HepG2 (cell line): Measurements from ENCODE around the gene FKBP1A. TPM values are rescaled to one million over a fixed set of nuclear protein-coding genes. Genes with fewer than 3 reads are reported as not detected.

Experiments used
- ATAC-seq: fragments of 200-7000 bp; cut with Tn5 transposase; 3 replicates; pipeline ENCODE4 v1.9.1; 2020; ENCODE audit warnings: mild to moderate bottlenecking, moderate library complexity
- BruUV-seq: library from RNA; stranded (reverse); fragments of 400-500 nt; replicated peaks from 2 replicates; lab custom pipeline; 2021; lab: Mats Ljungman, UMichigan
- CTCF ChIA-PET: fragments of 300-600 bp; formaldehyde crosslinking; extraction: SDS; loops from one replicate; lab custom pipeline; 2021; ENCODE audit warnings: low total read pairs, inconsistent platforms, low intra/inter-chr PET ratio; lab: Yijun Ruan, JAX
- POLR2A ChIA-PET: fragments of 350-600 bp; sonication (Branson Sonifier 250); formaldehyde crosslinking; loops from one replicate; lab custom pipeline; 2020; ENCODE audit warnings: antibody characterized with exemption, inconsistent platforms; lab: Yijun Ruan, JAX
- DNase-seq: peaks from one replicate; pipeline ENCODE4 v3.0.0-alpha.2; 2015; ENCODE audit warnings: low spot score
- FAIRE-seq: peaks from 3 replicates; lab custom pipeline; 2011; peaks lifted over from hg19 to GRCh38; lab: Jason Lieb, UNC
- H2AFZ ChIP-seq: one replicate; pipeline ENCODE4 v1.6.1; 2011; ENCODE audit warnings: low read length, inconsistent platforms
- H3K27ac ChIP-seq: fragments of 300-600 bp; 3 replicates; pipeline ENCODE4 v1.8.0; 2011; ENCODE audit warnings: mixed run types, mild to moderate bottlenecking, mixed read lengths, low read length, inconsistent platforms; ENCODE audit not compliant: insufficient read depth; ENCODE audit errors: extremely low read length
- H3K27me3 ChIP-seq, 2 experiments: fragments of 200-600 bp in 1 of 2; 2 replicates in 1 of 2; 3 replicates in 1 of 2; pipeline versions ENCODE4 v1.6.0 to v1.8.0; 2011; ENCODE audit warnings: low read length in 2 of 2, mild to moderate bottlenecking in 2 of 2, moderate library complexity in 2 of 2, inconsistent platforms in 1 of 2; ENCODE audit not compliant: insufficient read depth in 2 of 2, control insufficient read depth in 1 of 2
- H3K36me3 ChIP-seq, 2 experiments: fragments of 200-600 bp in 1 of 2; replicated peaks in 1 of 2; 2 replicates in 1 of 2; 3 replicates in 1 of 2; pipeline versions ENCODE4 v1.5.1 to v1.8.0; 2011; ENCODE audit warnings: low read length in 2 of 2, inconsistent platforms in 1 of 2; ENCODE audit not compliant: insufficient read depth in 2 of 2, control insufficient read depth in 1 of 2
- H3K4me1 ChIP-seq: 2 replicates; pipeline ENCODE4 v1.5.1; 2012; ENCODE audit warnings: low read length, inconsistent platforms; ENCODE audit not compliant: insufficient read depth
- H3K4me2 ChIP-seq: 2 replicates; pipeline ENCODE4 v1.6.0; 2011; ENCODE audit warnings: low read depth, low read length, inconsistent platforms
- H3K4me3 ChIP-seq, 3 experiments: fragments of 200-600 bp in 1 of 3; sonication (generic), shearing (Covaris generic) in 1 of 3; replicated peaks in 1 of 3; 2 replicates each; pipeline ENCODE4 v1.5.1; 2011 to 2016; ENCODE audit warnings: low read length in 3 of 3, inconsistent platforms in 2 of 3, low read depth in 2 of 3, mild to moderate bottlenecking in 2 of 3, control low read depth in 1 of 3, mixed read lengths in 1 of 3; ENCODE audit not compliant: insufficient read depth in 1 of 3
- H3K79me2 ChIP-seq: one replicate; pipeline ENCODE4 v1.6.1; 2011; ENCODE audit warnings: low read length, inconsistent platforms; ENCODE audit not compliant: insufficient read depth
- H3K9ac ChIP-seq: 2 replicates; pipeline ENCODE4 v1.6.0; 2011; ENCODE audit warnings: mild to moderate bottlenecking, low read depth, low read length, inconsistent platforms; ENCODE audit not compliant: insufficient read depth
- H3K9me3 ChIP-seq: 2 replicates; pipeline ENCODE4 v1.5.1; 2012; ENCODE audit warnings: mild to moderate bottlenecking, low read length
- H4K20me1 ChIP-seq: 2 replicates; pipeline ENCODE4 v1.6.0; 2011; ENCODE audit warnings: inconsistent platforms, mild to moderate bottlenecking, low read length, moderate library complexity; ENCODE audit not compliant: insufficient read depth
- BRCA1 ChIP-seq: sonication (generic); formaldehyde crosslinking; IDR thresholded peaks from 2 replicates; pipeline ENCODE4 v1.4.0; 2020; ENCODE audit warnings: missing genetic modification reagents
- CHCHD3 ChIP-seq: sonication (generic); formaldehyde crosslinking; IDR thresholded peaks from 2 replicates; pipeline ENCODE4 v1.8.0; 2022; ENCODE audit warnings: mild to moderate bottlenecking, missing genetic modification reagents, moderate library complexity
- ISX ChIP-seq: sonication (generic); formaldehyde crosslinking; conservative IDR thresholded peaks from 2 replicates; pipeline ENCODE4 v1.5.0; 2020; ENCODE audit warnings: missing genetic modification reagents
- MYPOP ChIP-seq: sonication (generic); formaldehyde crosslinking; IDR thresholded peaks from 2 replicates; pipeline ENCODE4 v1.8.1; 2023; ENCODE audit warnings: mild to moderate bottlenecking, moderate library complexity, missing genetic modification reagents
- NFAT5 ChIP-seq: sonication (generic); formaldehyde crosslinking; IDR thresholded peaks from 2 replicates; pipeline ENCODE4 v1.4.0; 2020; ENCODE audit warnings: missing genetic modification reagents
- RFX1 ChIP-seq: fragments of 450-650 bp; IDR thresholded peaks from 2 replicates; pipeline ENCODE4 v1.6.1; 2017
- SYNCRIP ChIP-seq: fragments of 200-400 bp; formaldehyde crosslinking; IDR thresholded peaks from 2 replicates; pipeline ENCODE4 v1.6.1; 2018; ENCODE audit warnings: mild to moderate bottlenecking, low read depth, low read length; ENCODE audit not compliant: insufficient read depth
- WIZ ChIP-seq: sonication (generic); formaldehyde crosslinking; IDR thresholded peaks from 2 replicates; pipeline ENCODE4 v1.5.1; 2020; ENCODE audit warnings: mild to moderate bottlenecking, missing genetic modification reagents
- ZNF251 ChIP-seq: sonication (generic); formaldehyde crosslinking; IDR thresholded peaks from 2 replicates; pipeline ENCODE4 v1.9.0; 2021; ENCODE audit warnings: mild to moderate bottlenecking, missing genetic modification reagents
- ZNF446 ChIP-seq: sonication (generic); formaldehyde crosslinking; IDR thresholded peaks from 2 replicates; pipeline ENCODE4 v1.5.0; 2020; ENCODE audit warnings: mild to moderate bottlenecking, missing genetic modification reagents
- ZNF513 ChIP-seq: sonication (generic); formaldehyde crosslinking; conservative IDR thresholded peaks from 2 replicates; pipeline ENCODE4 v1.5.0; 2020; ENCODE audit warnings: missing genetic modification reagents
- ZNF704 ChIP-seq: sonication (generic); formaldehyde crosslinking; IDR thresholded peaks from 2 replicates; pipeline ENCODE4 v1.8.1; 2023; ENCODE audit warnings: mild to moderate bottlenecking, inconsistent platforms, moderate library complexity, missing genetic modification reagents, borderline replicate concordance
- ZNF740 ChIP-seq: sonication (generic); formaldehyde crosslinking; IDR thresholded peaks from 2 replicates; pipeline ENCODE4 v1.4.0; 2020; ENCODE audit warnings: missing genetic modification reagents
- ZNF75D ChIP-seq: sonication (generic); formaldehyde crosslinking; IDR thresholded peaks from 2 replicates; pipeline ENCODE4 v1.8.1; 2023; ENCODE audit warnings: missing genetic modification reagents, mild to moderate bottlenecking, borderline replicate concordance
- ZNF768 ChIP-seq: sonication (generic); formaldehyde crosslinking; IDR thresholded peaks from 2 replicates; pipeline ENCODE4 v1.4.0; 2020; ENCODE audit warnings: missing genetic modification reagents
- WGBS: methylation state at CpG from one replicate; pipeline ENCODE4 v1.1.6; 2017; ENCODE audit warnings: low lambda C conversion rate; 5-methylcytosine and 5-hydroxymethylcytosine counted together
- in situ Hi-C: cut with HindIII; loops from 2 replicates; pipeline ENCODE4 v1.10.0; 2017; ENCODE audit warnings: low pct_unique_long_range_greater_than_20kb; ENCODE audit not compliant: extremely low pct_ligation_motif_present
- intact Hi-C: fragments of 100-400 bp; cut with micrococcal nuclease; formaldehyde crosslinking; loops from one replicate; pipeline ENCODE4 v1.10.0; 2022; ENCODE audit not compliant: unreplicated experiment
- polyA plus RNA-seq, 8 experiments: library from polyadenylated mRNA; depleted of rRNA in 3 of 8; stranded (reverse) in 7 of 8; unstranded in 1 of 8; fragments of >200 nt; fragmentation: Illumina TruSeq in 4 of 8; extraction: Trizol in 4 of 8; gene quantifications; 2 replicates each; pipeline versions ENCODE4 v1.2.1 to v1.2.3, GENCODE V29; 2011 to 2016; ENCODE audit warnings: low read depth in 4 of 8, missing spikeins in 1 of 8, mixed read lengths in 1 of 8; ENCODE audit not compliant: insufficient read depth in 1 of 8
- total RNA-seq, 5 experiments: library from RNA; depleted of rRNA; stranded (reverse); fragments of >200 nt; fragmentation: Illumina TruSeq; extraction: Trizol; gene quantifications; 2 replicates each; pipeline ENCODE4 v1.2.3, GENCODE V29; 2016; ENCODE audit warnings: low read depth in 1 of 5

The FKBP1A gene
- total and polyA plus RNA-seq, 2 of the 13 experiments (the other 11 are each of a cell fraction or from before 2014, with no cell fraction given): 119 to 468 TPM

- CTCF ChIA-PET: no interaction called here
- intact Hi-C loops (loop anchor here (10.0 kb wide), 1 partner anchor 282 kb away; the partner anchor contains the start of gene PSMF1), in situ Hi-C loops (no loop called here)
- no peak overlapping the region for H3K4me3 ChIP-seq
- H4K20me1 ChIP-seq: peaks cover 5% of the 10 kb centered on the region; the same call in 1 of the 2 replicates
- H3K9ac ChIP-seq: no peak overlapping the region
- H3K4me1 ChIP-seq: peaks cover 54% of the 10 kb centered on the region
- no TSS peak for BruUV-seq
- no peak overlapping the region for H2AFZ ChIP-seq
- no peaks in the 10 kb centered on the region for H3K9me3 ChIP-seq
- 34% methylated on average over 4 of the region's 4 CpGs for WGBS
- POLR2A ChIA-PET: interaction anchor here (1.5 kb wide), 1 partner anchor 71 kb away, joined by 4 read pairs; no protein-coding TSS in a partner anchor
- H3K79me2 ChIP-seq: peaks cover 11% of the 10 kb centered on the region
- no peak overlapping the region for H3K27ac ChIP-seq
- DNase-seq (no peak), FAIRE-seq (no peak), ATAC-seq (no peak)
- H3K27me3 ChIP-seq: peaks cover 0 to 28% of the 10 kb centered on the region in 2 experiments; a peak in 2 of 5 replicates
- no peak overlapping the region for H3K4me2 ChIP-seq
- TF ChIP-seq ZNF704 (no peak), ZNF75D (CRISPR knock-in tag) (no peak), RFX1 (no peak), BRCA1 (CRISPR knock-in tag) (no peak), CHCHD3 (CRISPR knock-in tag) (no peak), WIZ (CRISPR knock-in tag) (no peak), ZNF768 (CRISPR knock-in tag) (no peak), ZNF446 (no peak), ISX (CRISPR knock-in tag) (no peak), SYNCRIP (no peak), NFAT5 (CRISPR knock-in tag) (no peak), ZNF513 (CRISPR knock-in tag) (no peak), MYPOP (CRISPR knock-in tag) (no peak), ZNF740 (CRISPR knock-in tag) (no peak), ZNF251 (CRISPR knock-in tag) (no peak)
- no peaks in the 10 kb centered on the region for H3K36me3 ChIP-seq
These were observed 3.8 kb upstream of the FKBP1A start for GRCh38 chr20:1396702-1397101.
